Calu3 (cell line): ENCODE results near the gene ITGB4. TPM values are rescaled to one million over a fixed set of nuclear protein-coding genes. Genes with fewer than 3 reads are reported as not detected.

Source experiments
- BruUV-seq: library from RNA; stranded (reverse); fragments of 400-500 nt; replicated peaks from 2 replicates; lab custom pipeline; 2021; lab: Mats Ljungman, UMichigan
- CTCF ChIA-PET: fragments of 300-600 bp; sonication (Branson Sonifier 250); formaldehyde crosslinking; loops from one replicate; lab custom pipeline; 2022; ENCODE audit warnings: antibody characterized with exemption; lab: Charles Lee
- DNase-seq: peaks from one replicate; pipeline ENCODE4 v3.0.0; 2022
- H3K27ac Mint-ChIP-seq: one replicate; pipeline ENCODE4 v1.8.0; 2022; ENCODE audit warnings: mixed read lengths; ENCODE audit not compliant: unreplicated experiment
- H3K27me3 Mint-ChIP-seq: one replicate; pipeline ENCODE4 v1.8.0; 2022; ENCODE audit warnings: mixed read lengths; ENCODE audit not compliant: unreplicated experiment
- H3K36me3 Mint-ChIP-seq: one replicate; pipeline ENCODE4 v1.8.0; 2022; ENCODE audit warnings: mild to moderate bottlenecking, moderate library complexity, mixed read lengths; ENCODE audit not compliant: insufficient read depth, unreplicated experiment
- H3K4me1 Mint-ChIP-seq: one replicate; pipeline ENCODE4 v1.8.0; 2022; ENCODE audit warnings: mild to moderate bottlenecking, low read depth, mixed read lengths; ENCODE audit not compliant: unreplicated experiment
- H3K4me3 Mint-ChIP-seq: one replicate; pipeline ENCODE4 v1.8.0; 2022; ENCODE audit warnings: mild to moderate bottlenecking, low read depth, moderate library complexity, mixed read lengths; ENCODE audit not compliant: unreplicated experiment
- H3K9me3 Mint-ChIP-seq: one replicate; pipeline ENCODE4 v1.8.0; 2022; ENCODE audit warnings: low read depth, mixed read lengths; ENCODE audit not compliant: unreplicated experiment
- intact Hi-C: fragments of 100-400 bp; cut with micrococcal nuclease; formaldehyde crosslinking; loops from one replicate; pipeline ENCODE4 v1.10.0; 2022; ENCODE audit not compliant: unreplicated experiment
- total RNA-seq: library from RNA; stranded (reverse); gene quantifications from 2 replicates; pipeline ENCODE4 v1.2.3, GENCODE V29; 2022
- TF ChIP-seq, protein P1 (sequence below): fragments of 200-600 bp; IDR thresholded peaks from one replicate; pipeline ENCODE4 v1.8.0; 2022; ENCODE audit warnings: antibody characterized with exemption; ENCODE audit not compliant: unreplicated experiment

Gene ITGB4
- total RNA-seq, 1 experiment from 2014 or later: 253 TPM

DNA sequence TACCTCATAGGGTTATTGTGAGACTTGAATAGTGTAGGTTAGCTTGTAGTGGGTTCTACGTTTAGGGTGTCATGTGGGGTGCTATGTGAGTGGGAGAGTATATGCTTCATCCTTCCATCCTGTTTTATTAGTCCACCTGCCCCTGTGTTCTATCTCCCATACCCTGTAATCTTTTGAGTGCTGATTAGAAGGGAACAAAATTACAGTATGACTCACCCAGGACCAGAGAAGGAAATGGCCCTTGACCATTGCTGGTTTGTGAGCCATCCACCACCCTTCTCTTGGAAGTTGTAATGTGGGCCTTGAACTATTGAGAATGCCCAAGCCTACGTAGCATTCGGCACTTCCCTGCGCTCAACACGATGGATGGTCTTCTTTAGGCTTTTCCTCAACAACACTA lies 37.0 kb upstream of the ITGB4 start:
- intact Hi-C loops: no loop called here
- H3K4me3 Mint-ChIP-seq: peak overlapping the region; percentile 50
- H3K27ac Mint-ChIP-seq: peak overlapping the region; percentile 88
- TF ChIP-seq, protein P1, sequence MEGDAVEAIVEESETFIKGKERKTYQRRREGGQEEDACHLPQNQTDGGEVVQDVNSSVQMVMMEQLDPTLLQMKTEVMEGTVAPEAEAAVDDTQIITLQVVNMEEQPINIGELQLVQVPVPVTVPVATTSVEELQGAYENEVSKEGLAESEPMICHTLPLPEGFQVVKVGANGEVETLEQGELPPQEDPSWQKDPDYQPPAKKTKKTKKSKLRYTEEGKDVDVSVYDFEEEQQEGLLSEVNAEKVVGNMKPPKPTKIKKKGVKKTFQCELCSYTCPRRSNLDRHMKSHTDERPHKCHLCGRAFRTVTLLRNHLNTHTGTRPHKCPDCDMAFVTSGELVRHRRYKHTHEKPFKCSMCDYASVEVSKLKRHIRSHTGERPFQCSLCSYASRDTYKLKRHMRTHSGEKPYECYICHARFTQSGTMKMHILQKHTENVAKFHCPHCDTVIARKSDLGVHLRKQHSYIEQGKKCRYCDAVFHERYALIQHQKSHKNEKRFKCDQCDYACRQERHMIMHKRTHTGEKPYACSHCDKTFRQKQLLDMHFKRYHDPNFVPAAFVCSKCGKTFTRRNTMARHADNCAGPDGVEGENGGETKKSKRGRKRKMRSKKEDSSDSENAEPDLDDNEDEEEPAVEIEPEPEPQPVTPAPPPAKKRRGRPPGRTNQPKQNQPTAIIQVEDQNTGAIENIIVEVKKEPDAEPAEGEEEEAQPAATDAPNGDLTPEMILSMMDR: no peak
- BruUV-seq: no TSS peak
- H3K9me3 Mint-ChIP-seq: no peaks in the 10 kb centered on the region
- DNase-seq: peak; percentile 27
- CTCF ChIA-PET: interaction anchor here (1.0 to 2.9 kb wide), 5 partner anchors 9 to 64 kb away, joined by 5 to 12 read pairs (median 9); partner anchors contain the start of gene ITGB4
- no peaks in the 10 kb centered on the region for H3K27me3 Mint-ChIP-seq
- H3K4me1 Mint-ChIP-seq: peaks cover 59% of the 10 kb centered on the region
- peaks cover 43% of the 10 kb centered on the region for H3K36me3 Mint-ChIP-seq

DNA sequence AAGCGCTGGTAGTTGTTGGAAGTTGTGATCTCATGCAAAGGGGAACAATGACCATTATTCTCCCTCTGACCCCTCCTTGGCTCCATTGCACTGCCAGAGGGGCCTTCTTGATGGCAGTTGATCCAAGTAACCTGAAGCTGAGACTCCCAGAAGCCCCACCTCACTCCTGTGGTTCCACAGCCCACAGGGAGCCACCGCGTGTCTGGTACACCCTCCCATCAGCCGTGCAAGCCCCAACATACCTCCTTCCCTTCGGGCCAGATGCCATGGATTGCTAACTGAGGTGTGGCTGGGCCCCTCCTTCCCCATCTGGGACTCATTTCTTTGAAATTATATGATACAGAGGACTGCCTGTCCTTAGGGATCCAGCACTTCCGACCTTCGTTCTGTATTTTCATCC lies 36.3 kb upstream of the ITGB4 start:
- no peaks in the 10 kb centered on the region for H3K9me3 Mint-ChIP-seq
- peaks cover 37% of the 10 kb centered on the region for H3K36me3 Mint-ChIP-seq
- peaks cover 54% of the 10 kb centered on the region for H3K4me1 Mint-ChIP-seq
- no TSS peak for BruUV-seq
- peak overlapping the region; percentile 50 for H3K4me3 Mint-ChIP-seq
- no peaks in the 10 kb centered on the region for H3K27me3 Mint-ChIP-seq
- intact Hi-C loops: no loop called here
- TF ChIP-seq, protein P1: no peak
- peak overlapping the region; percentile 88 for H3K27ac Mint-ChIP-seq
- DNase-seq: peak; percentile 82
- CTCF ChIA-PET: interaction anchor here (2.9 kb wide), 2 partner anchors 36 to 37 kb away, joined by 9 to 12 read pairs; partner anchors contain the start of gene ITGB4

DNA sequence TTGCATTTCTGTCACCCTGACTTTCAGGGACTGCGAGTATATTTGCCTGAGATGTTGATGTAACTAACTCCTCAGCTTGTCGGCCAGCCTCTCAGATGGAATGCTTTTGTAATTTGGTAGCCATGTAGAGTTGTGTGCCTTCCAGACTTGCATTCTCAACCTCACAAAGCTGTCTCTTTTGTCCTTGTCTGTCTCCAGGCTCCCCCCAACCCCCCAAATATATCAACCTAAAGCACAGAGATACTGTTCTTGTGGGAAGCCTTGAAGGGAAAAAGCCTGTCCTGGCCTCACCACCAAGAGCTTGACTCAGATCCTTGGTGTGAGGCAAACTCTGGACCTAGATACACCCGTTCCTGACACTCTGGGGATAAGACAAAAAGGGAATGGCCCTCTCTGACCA lies 35.8 kb upstream of the ITGB4 start:
- H3K27me3 Mint-ChIP-seq: no peaks in the 10 kb centered on the region
- intact Hi-C loops: no loop called here
- no peak for DNase-seq
- TF ChIP-seq, protein P1: no peak
- H3K27ac Mint-ChIP-seq: peak overlapping the region; percentile 88
- CTCF ChIA-PET: interaction anchor here (2.9 kb wide), 1 partner anchor 35 kb away, joined by 12 read pairs; the partner anchor contains the start of gene ITGB4
- peak overlapping the region; percentile 50 for H3K4me3 Mint-ChIP-seq
- BruUV-seq: TSS peak; percentile 77
- H3K4me1 Mint-ChIP-seq: peaks cover 50% of the 10 kb centered on the region
- peaks cover 33% of the 10 kb centered on the region for H3K36me3 Mint-ChIP-seq
- H3K9me3 Mint-ChIP-seq: no peaks in the 10 kb centered on the region

DNA sequence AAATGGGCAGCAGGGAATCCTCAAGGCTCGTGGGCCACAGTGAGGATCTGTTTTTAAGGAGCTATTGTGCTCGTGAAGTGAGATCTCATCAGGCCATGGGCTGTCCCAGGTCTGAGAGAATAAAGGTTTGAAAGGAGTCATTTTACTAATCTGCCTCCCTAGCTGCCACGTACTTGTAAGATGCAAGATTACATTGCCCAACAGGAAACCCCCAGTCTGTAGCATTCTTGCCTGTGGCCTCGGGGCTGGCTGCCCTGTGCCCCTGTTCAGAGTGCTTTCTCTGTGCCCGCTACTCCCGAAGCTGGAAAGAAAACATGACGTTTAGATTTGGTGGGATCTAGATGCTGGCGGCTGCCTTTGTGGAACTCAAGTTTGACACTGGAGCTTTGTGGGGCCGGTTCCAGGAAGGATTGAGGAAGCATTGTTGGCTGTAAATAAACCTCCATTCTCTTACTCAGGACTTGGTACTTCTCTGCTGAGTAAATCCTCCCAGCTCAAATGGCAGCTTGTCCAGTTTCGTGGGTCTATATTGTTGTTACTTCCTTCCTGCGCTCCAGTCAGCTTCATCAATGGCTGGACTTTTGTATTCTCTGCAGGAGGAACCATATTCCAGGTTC lies 32.9 kb upstream of the ITGB4 start:
- no peak for DNase-seq
- no peaks in the 10 kb centered on the region for H3K27me3 Mint-ChIP-seq
- CTCF ChIA-PET: interaction anchor here (0.7 kb wide), 1 partner anchor 62 kb away, joined by 3 read pairs; no protein-coding TSS in a partner anchor
- no peak overlapping the region for H3K27ac Mint-ChIP-seq
- TF ChIP-seq, protein P1: no peak
- peaks cover 34% of the 10 kb centered on the region for H3K36me3 Mint-ChIP-seq
- H3K4me1 Mint-ChIP-seq: peaks cover 76% of the 10 kb centered on the region
- intact Hi-C loops: no loop called here
- H3K4me3 Mint-ChIP-seq: no peak overlapping the region
- no peaks in the 10 kb centered on the region for H3K9me3 Mint-ChIP-seq
- no TSS peak for BruUV-seq
